ENCODE data around the gene MDGA2.

MDGA2 gene

GRCh38 chr14:47284283-47284682 is 391.1 kb downstream of the MDGA2 start:
- TF ChIP-seq ZBTB7A (IDR thresholded peaks at IDR 0.05; ENCODE audit: low read depth) (no peak), TAF1 (IDR thresholded peaks at IDR 0.05; ENCODE audit: low read depth) (no peak), TEAD4 (IDR thresholded peaks at IDR 0.05) (no peak), CEBPB (IDR thresholded peaks at IDR 0.05) (no peak), CREB1 (IDR thresholded peaks at IDR 0.05; ENCODE audit: low read depth) (no peak), FOXM1 (IDR thresholded peaks at IDR 0.05; ENCODE audit: borderline replicate concordance, low read depth) (no peak), EGR1 (IDR thresholded peaks at IDR 0.05) (no peak), TCF12 (IDR thresholded peaks at IDR 0.05; ENCODE audit: low read depth) (no peak), YY1 (IDR thresholded peaks at IDR 0.05; ENCODE audit: low read depth) (no peak), NFIC (IDR thresholded peaks at IDR 0.05) (no peak), EP300 (IDR thresholded peaks at IDR 0.05; ENCODE audit: borderline replicate concordance) (no peak), RAD21 (IDR thresholded peaks at IDR 0.05; ENCODE audit: low read depth) (no peak)
- TF ChIP-seq, protein P1, sequence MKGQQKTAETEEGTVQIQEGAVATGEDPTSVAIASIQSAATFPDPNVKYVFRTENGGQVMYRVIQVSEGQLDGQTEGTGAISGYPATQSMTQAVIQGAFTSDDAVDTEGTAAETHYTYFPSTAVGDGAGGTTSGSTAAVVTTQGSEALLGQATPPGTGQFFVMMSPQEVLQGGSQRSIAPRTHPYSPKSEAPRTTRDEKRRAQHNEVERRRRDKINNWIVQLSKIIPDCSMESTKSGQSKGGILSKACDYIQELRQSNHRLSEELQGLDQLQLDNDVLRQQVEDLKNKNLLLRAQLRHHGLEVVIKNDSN (IDR thresholded peaks at IDR 0.05), result no peak
- TF ChIP-seq, protein P2, sequence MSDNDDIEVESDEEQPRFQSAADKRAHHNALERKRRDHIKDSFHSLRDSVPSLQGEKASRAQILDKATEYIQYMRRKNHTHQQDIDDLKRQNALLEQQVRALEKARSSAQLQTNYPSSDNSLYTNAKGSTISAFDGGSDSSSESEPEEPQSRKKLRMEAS (IDR thresholded peaks at IDR 0.05), result no peak
- TF ChIP-seq, protein P3, sequence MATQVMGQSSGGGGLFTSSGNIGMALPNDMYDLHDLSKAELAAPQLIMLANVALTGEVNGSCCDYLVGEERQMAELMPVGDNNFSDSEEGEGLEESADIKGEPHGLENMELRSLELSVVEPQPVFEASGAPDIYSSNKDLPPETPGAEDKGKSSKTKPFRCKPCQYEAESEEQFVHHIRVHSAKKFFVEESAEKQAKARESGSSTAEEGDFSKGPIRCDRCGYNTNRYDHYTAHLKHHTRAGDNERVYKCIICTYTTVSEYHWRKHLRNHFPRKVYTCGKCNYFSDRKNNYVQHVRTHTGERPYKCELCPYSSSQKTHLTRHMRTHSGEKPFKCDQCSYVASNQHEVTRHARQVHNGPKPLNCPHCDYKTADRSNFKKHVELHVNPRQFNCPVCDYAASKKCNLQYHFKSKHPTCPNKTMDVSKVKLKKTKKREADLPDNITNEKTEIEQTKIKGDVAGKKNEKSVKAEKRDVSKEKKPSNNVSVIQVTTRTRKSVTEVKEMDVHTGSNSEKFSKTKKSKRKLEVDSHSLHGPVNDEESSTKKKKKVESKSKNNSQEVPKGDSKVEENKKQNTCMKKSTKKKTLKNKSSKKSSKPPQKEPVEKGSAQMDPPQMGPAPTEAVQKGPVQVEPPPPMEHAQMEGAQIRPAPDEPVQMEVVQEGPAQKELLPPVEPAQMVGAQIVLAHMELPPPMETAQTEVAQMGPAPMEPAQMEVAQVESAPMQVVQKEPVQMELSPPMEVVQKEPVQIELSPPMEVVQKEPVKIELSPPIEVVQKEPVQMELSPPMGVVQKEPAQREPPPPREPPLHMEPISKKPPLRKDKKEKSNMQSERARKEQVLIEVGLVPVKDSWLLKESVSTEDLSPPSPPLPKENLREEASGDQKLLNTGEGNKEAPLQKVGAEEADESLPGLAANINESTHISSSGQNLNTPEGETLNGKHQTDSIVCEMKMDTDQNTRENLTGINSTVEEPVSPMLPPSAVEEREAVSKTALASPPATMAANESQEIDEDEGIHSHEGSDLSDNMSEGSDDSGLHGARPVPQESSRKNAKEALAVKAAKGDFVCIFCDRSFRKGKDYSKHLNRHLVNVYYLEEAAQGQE (IDR thresholded peaks at IDR 0.05; ENCODE audit: low read depth), result no peak

- TF ChIP-seq, protein P1 (IDR thresholded peaks at IDR 0.05), result no peak
- TF ChIP-seq EGR1 (IDR thresholded peaks at IDR 0.05), result no peak
- TF ChIP-seq RAD21 (IDR thresholded peaks at IDR 0.05; ENCODE audit: low read depth), result peak; percentile 82
- no peak for TF ChIP-seq ZBTB7A (IDR thresholded peaks at IDR 0.05; ENCODE audit: low read depth)
- TF ChIP-seq FOXM1 (IDR thresholded peaks at IDR 0.05; ENCODE audit: borderline replicate concordance, low read depth), result no peak
- no peak for TF ChIP-seq NFIC (IDR thresholded peaks at IDR 0.05)
- no peak for TF ChIP-seq TAF1 (IDR thresholded peaks at IDR 0.05; ENCODE audit: low read depth)
These were observed 397.1 kb downstream of the MDGA2 start for GRCh38 chr14:47278233-47278842.

- TF ChIP-seq ZBTB7A (IDR thresholded peaks at IDR 0.05; ENCODE audit: low read depth) (no peak), FOXM1 (IDR thresholded peaks at IDR 0.05; ENCODE audit: borderline replicate concordance, low read depth) (no peak), TAF1 (IDR thresholded peaks at IDR 0.05; ENCODE audit: low read depth) (no peak), EP300 (IDR thresholded peaks at IDR 0.05; ENCODE audit: borderline replicate concordance) (no peak), TCF12 (IDR thresholded peaks at IDR 0.05; ENCODE audit: low read depth) (no peak), CREB1 (IDR thresholded peaks at IDR 0.05; ENCODE audit: low read depth) (no peak), YY1 (IDR thresholded peaks at IDR 0.05; ENCODE audit: low read depth) (no peak), RAD21 (IDR thresholded peaks at IDR 0.05; ENCODE audit: low read depth) (no peak), EGR1 (IDR thresholded peaks at IDR 0.05) (no peak), TEAD4 (IDR thresholded peaks at IDR 0.05) (no peak), NFIC (IDR thresholded peaks at IDR 0.05) (no peak), CEBPB (IDR thresholded peaks at IDR 0.05) (no peak)
- TF ChIP-seq, protein P3 (IDR thresholded peaks at IDR 0.05; ENCODE audit: low read depth), result no peak
- TF ChIP-seq, protein P2 (IDR thresholded peaks at IDR 0.05), result no peak
- TF ChIP-seq, protein P1 (IDR thresholded peaks at IDR 0.05), result no peak
These were observed 397.7 kb downstream of the MDGA2 start for GRCh38 chr14:47277703-47278102.

DNA sequence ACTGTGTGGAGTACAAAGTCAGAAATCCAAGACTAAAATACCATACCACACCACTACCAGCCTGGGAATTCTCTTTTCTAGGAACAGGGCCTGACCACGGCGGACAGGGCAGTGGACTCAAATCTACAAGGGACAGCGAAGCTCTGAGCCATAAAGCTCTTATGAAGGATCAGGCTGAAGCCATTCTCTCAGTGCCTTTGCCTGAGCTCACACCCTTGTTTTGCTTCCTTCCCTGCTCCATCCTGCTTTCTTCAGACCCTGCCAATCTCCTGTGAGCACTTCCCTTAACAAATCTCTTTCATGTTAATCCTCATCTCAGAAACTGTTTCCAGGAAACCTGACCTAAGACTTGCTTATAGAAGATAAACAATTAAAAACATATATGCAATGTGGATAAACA is 398.5 kb downstream of the MDGA2 start:
- TF ChIP-seq, protein P3 (IDR thresholded peaks at IDR 0.05; ENCODE audit: low read depth), result no peak
- TF ChIP-seq ZBTB7A (IDR thresholded peaks at IDR 0.05; ENCODE audit: low read depth), result no peak
- TF ChIP-seq YY1 (IDR thresholded peaks at IDR 0.05; ENCODE audit: low read depth), result no peak
- TF ChIP-seq CEBPB (IDR thresholded peaks at IDR 0.05), result no peak
